MM.1S (cell line): ENCODE data around the gene GRM5.

Experiments used
- EZH2 ChIP-seq: fragments of 300-600 bp; sonication (generic); optimal IDR thresholded peaks from 2 replicates; pipeline ENCODE3; 2017; ENCODE audit warnings: low read depth, mild to moderate bottlenecking, antibody characterized with exemption, low read length, mixed read lengths
- EZH2phosphoT487 ChIP-seq: fragments of 300-600 bp; sonication (generic); IDR thresholded peaks from 2 replicates; pipeline ENCODE4 v1.6.1; 2018; ENCODE audit warnings: antibody characterized with exemption, low read length
- TF ChIP-seq, protein P1 (sequence below): fragments of 300-600 bp; sonication (generic); IDR thresholded peaks from 2 replicates; pipeline ENCODE4 v1.5.1; 2016; ENCODE audit warnings: antibody characterized with exemption, low read length, mixed read lengths

DNA sequence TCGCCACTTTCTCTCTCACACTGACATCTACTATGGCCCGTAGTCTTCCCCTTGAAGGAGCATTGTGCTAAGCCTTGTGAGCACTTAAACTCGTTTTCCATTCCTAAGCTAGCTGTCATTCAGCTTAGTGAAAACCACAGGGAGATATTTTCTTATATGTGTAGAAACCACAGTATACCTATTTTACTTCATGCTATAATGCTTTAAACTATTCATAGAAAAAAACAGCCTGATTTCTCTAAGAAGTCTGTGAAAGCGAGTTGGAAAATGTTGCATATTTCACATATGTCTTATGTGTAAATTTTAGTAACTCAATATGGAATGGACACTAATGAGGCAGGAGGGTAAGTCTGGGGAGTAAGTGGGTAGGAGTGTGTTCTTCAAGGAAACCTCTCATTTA lies 534.0 kb downstream of the GRM5 start:
- TF ChIP-seq, protein P1, sequence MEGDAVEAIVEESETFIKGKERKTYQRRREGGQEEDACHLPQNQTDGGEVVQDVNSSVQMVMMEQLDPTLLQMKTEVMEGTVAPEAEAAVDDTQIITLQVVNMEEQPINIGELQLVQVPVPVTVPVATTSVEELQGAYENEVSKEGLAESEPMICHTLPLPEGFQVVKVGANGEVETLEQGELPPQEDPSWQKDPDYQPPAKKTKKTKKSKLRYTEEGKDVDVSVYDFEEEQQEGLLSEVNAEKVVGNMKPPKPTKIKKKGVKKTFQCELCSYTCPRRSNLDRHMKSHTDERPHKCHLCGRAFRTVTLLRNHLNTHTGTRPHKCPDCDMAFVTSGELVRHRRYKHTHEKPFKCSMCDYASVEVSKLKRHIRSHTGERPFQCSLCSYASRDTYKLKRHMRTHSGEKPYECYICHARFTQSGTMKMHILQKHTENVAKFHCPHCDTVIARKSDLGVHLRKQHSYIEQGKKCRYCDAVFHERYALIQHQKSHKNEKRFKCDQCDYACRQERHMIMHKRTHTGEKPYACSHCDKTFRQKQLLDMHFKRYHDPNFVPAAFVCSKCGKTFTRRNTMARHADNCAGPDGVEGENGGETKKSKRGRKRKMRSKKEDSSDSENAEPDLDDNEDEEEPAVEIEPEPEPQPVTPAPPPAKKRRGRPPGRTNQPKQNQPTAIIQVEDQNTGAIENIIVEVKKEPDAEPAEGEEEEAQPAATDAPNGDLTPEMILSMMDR = no peak
- TF ChIP-seq EZH2 (no peak), EZH2phosphoT487 (no peak)
